Endothelial cell of umbilical vein (primary cell): Measurements from ENCODE around the gene MAGIX. TPM values are rescaled to one million over a fixed set of nuclear protein-coding genes. Genes with fewer than 3 reads are reported as not detected.

ENCODE experiments used
- BruUV-seq: library from RNA; stranded (reverse); fragments of 400-500 nt; replicated peaks from 2 replicates; lab custom pipeline; 2021; lab: Mats Ljungman, UMichigan
- CTCF ChIA-PET: fragments of 300-600, 350-600 bp; sonication (Branson Sonifier 250); formaldehyde crosslinking; loops from one replicate; lab custom pipeline; 2021; ENCODE audit warnings: antibody characterized with exemption, inconsistent platforms; lab: Charles Lee
- POLR2A ChIA-PET: fragments of 300-600, 350-600 bp; sonication (Branson Sonifier 250); formaldehyde crosslinking; loops from one replicate; lab custom pipeline; 2021; ENCODE audit warnings: antibody characterized with exemption, inconsistent platforms; lab: Charles Lee
- DNase-seq: peaks from one replicate; pipeline ENCODE4 v3.0.0-alpha.2; 2011; ENCODE audit warnings: low read depth, low spot score
- FAIRE-seq: peaks from 2 replicates; lab custom pipeline; 2011; peaks lifted over from hg19 to GRCh38; lab: Jason Lieb, UNC
- H2AFZ ChIP-seq: 2 replicates; pipeline ENCODE4 v1.6.0; 2012; ENCODE audit warnings: low read depth, low read length, control low read depth, inconsistent platforms
- H3K27ac ChIP-seq: 2 replicates; pipeline ENCODE4 v1.5.1; 2011; ENCODE audit warnings: low read depth, mild to moderate bottlenecking, control low read depth, low read length, moderate library complexity; ENCODE audit not compliant: insufficient read depth
- H3K27me3 ChIP-seq, 2 experiments: 2 replicates each; pipeline versions ENCODE4 v1.6.0 to v1.6.1; 2011; ENCODE audit warnings: low read length in 2 of 2, mixed read lengths in 1 of 2; ENCODE audit not compliant: control insufficient read depth in 2 of 2, insufficient read depth in 2 of 2
- H3K36me3 ChIP-seq, 2 experiments: 2 replicates in 1 of 2; 3 replicates in 1 of 2; pipeline ENCODE4 v1.5.1; 2011; ENCODE audit warnings: low read length in 2 of 2, mild to moderate bottlenecking in 1 of 2, moderate library complexity in 1 of 2; ENCODE audit not compliant: control insufficient read depth in 2 of 2, insufficient read depth in 2 of 2; ENCODE audit errors: extremely low read depth in 1 of 2
- H3K4me1 ChIP-seq: 3 replicates; pipeline ENCODE4 v1.5.1; 2011; ENCODE audit warnings: mild to moderate bottlenecking, low read length; ENCODE audit not compliant: control insufficient read depth, insufficient read depth; ENCODE audit errors: extremely low read depth
- H3K4me2 ChIP-seq: 2 replicates; pipeline ENCODE4 v1.6.1; 2011; ENCODE audit warnings: low read length, control low read depth, mixed read lengths; ENCODE audit not compliant: insufficient read depth
- H3K4me3 ChIP-seq, 3 experiments: fragments of 200-600 bp in 1 of 3; sonication (generic), shearing (Covaris generic) in 1 of 3; replicated peaks in 1 of 3; 2 replicates each; pipeline ENCODE4 v1.5.1; 2011 to 2016; ENCODE audit warnings: control low read depth in 3 of 3, low read length in 3 of 3, mild to moderate bottlenecking in 2 of 3, inconsistent platforms in 1 of 3, low read depth in 1 of 3, moderate library complexity in 1 of 3; ENCODE audit not compliant: insufficient read depth in 1 of 3
- H3K79me2 ChIP-seq: 2 replicates; pipeline ENCODE4 v1.6.0; 2012; ENCODE audit warnings: low read length, inconsistent platforms; ENCODE audit not compliant: control insufficient read depth, insufficient read depth
- H3K9ac ChIP-seq: replicated peaks from 2 replicates; pipeline ENCODE3; 2011; ENCODE audit warnings: low read length, control low read depth; ENCODE audit not compliant: insufficient read depth; ENCODE audit errors: extremely low read depth
- H3K9me1 ChIP-seq: replicated peaks from 3 replicates; pipeline ENCODE4 v1.6.0; 2011; ENCODE audit warnings: mild to moderate bottlenecking, low read length; ENCODE audit not compliant: control insufficient read depth, insufficient read depth; ENCODE audit errors: extremely low read depth
- H3K9me3 ChIP-seq: replicated peaks from 2 replicates; pipeline ENCODE4 v1.5.1; 2012; ENCODE audit warnings: low read length, inconsistent platforms; ENCODE audit not compliant: control insufficient read depth, insufficient read depth
- H4K20me1 ChIP-seq: replicated peaks from 2 replicates; pipeline ENCODE3; 2011; ENCODE audit warnings: mild to moderate bottlenecking, low read length; ENCODE audit not compliant: control insufficient read depth, insufficient read depth; ENCODE audit errors: extremely low read depth
- EZH2 ChIP-seq: IDR thresholded peaks from 2 replicates; pipeline ENCODE4 v1.6.1; 2012; ENCODE audit warnings: borderline replicate concordance, low read depth, mild to moderate bottlenecking, moderate library complexity, low read length, inconsistent platforms; ENCODE audit not compliant: severe bottlenecking
- FOS ChIP-seq: IDR thresholded peaks from 2 replicates; pipeline ENCODE4 v1.6.1; 2011; ENCODE audit warnings: mild to moderate bottlenecking, low read length, moderate library complexity, borderline replicate concordance; ENCODE audit not compliant: insufficient read depth
- GATA2 ChIP-seq: IDR thresholded peaks from 2 replicates; pipeline ENCODE4 v1.7.0; 2011; ENCODE audit warnings: low read depth, mild to moderate bottlenecking, moderate library complexity, mixed read lengths, low read length; ENCODE audit not compliant: insufficient read length, insufficient read depth
- JUN ChIP-seq: IDR thresholded peaks from 2 replicates; pipeline ENCODE4 v1.6.1; 2011; ENCODE audit warnings: borderline replicate concordance, low read depth; ENCODE audit not compliant: insufficient read length, insufficient read depth
- MYC ChIP-seq: IDR thresholded peaks from one replicate; pipeline ENCODE4 v1.6.1; 2011; ENCODE audit warnings: mild to moderate bottlenecking, low read depth, low read length
- POLR2A ChIP-seq: IDR thresholded peaks from 2 replicates; pipeline ENCODE4 v1.6.1; 2012; ENCODE audit warnings: low read depth, mild to moderate bottlenecking, control low read depth, low read length
- POLR2AphosphoS5 ChIP-seq: IDR thresholded peaks from 2 replicates; pipeline ENCODE4 v1.6.1; 2012; ENCODE audit warnings: low read depth, mild to moderate bottlenecking, control low read depth, low read length, moderate library complexity; ENCODE audit not compliant: insufficient read depth
- dilution Hi-C: fragments of 300-500 bp; cut with MboI; formaldehyde crosslinking; loops from one replicate; pipeline ENCODE4 v1.15.0; 2019; ENCODE audit warnings: low sequenced_read_pairs; ENCODE audit not compliant: extremely low pct_ligation_motif_present
- intact Hi-C: fragments of 100-400 bp; cut with micrococcal nuclease; formaldehyde crosslinking; loops from one replicate; pipeline ENCODE4 v1.10.0; 2022
- polyA plus RNA-seq, 4 experiments: library from polyadenylated mRNA; depleted of rRNA in 3 of 4; stranded (reverse) in 3 of 4; unstranded in 1 of 4; fragments of >200 nt; gene quantifications; 2 replicates each; pipeline versions ENCODE4 v1.2.1 to v1.2.3, GENCODE V29; 2011 to 2012; ENCODE audit warnings: missing spikeins in 1 of 4
- total RNA-seq: library from RNA; stranded (reverse); gene quantifications from 2 replicates; pipeline ENCODE4 v1.2.3, GENCODE V29; 2021
- TF ChIP-seq, protein P1 (sequence below): IDR thresholded peaks from 2 replicates; pipeline ENCODE4 v1.6.1; 2011; ENCODE audit not compliant: insufficient read depth, insufficient read length
- TF ChIP-seq, protein P2 (sequence below), 2 donors: IDR thresholded peaks; 1 replicate in 1 of 2; 2 replicates in 1 of 2; pipeline ENCODE4 v1.5.1; 2011; ENCODE audit warnings: low read length in 2 of 2, mild to moderate bottlenecking in 2 of 2, moderate library complexity in 2 of 2, control low read depth in 1 of 2, inconsistent platforms in 1 of 2, low read depth in 1 of 2; ENCODE audit not compliant: insufficient read depth in 1 of 2; ENCODE audit errors: extremely low read depth in 1 of 2

Gene MAGIX
- total and polyA plus RNA-seq, 2 donors (not counting 3 experiments of a cell fraction or from before 2014, with no cell fraction given): 0.77 to 0.88 TPM

DNA sequence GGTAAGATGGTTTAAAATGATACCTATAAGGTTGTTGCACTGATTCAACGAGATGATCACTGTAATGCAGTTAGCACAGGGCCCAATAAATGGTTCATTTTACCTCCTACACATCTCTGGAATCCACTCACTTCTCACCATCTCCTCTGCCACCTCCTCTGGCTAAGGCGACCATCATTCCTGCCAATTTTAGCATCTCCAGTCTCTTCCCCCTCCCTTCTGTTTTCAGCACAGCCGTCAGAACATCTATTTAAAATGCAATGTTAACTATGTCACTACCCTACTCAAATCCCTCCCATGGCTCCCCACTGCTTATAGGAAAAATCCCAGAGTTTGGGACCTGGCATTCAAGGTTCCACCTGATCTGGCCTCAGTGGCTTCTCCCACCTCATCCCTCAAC lies 41.0 kb downstream of the MAGIX start:
- no peak for FAIRE-seq
- H3K27me3 ChIP-seq: peaks cover 0 to 2% of the 10 kb centered on the region in 2 experiments
- no TSS peak for BruUV-seq
- no peaks in the 10 kb centered on the region for H3K36me3 ChIP-seq
- H2AFZ ChIP-seq: no peak overlapping the region
- no peak overlapping the region for H3K27ac ChIP-seq
- no peak for DNase-seq
- POLR2A ChIA-PET: no interaction called here
- H3K4me3 ChIP-seq: no peak overlapping the region
- H3K4me2 ChIP-seq: no peak overlapping the region
- TF ChIP-seq, protein P1, sequence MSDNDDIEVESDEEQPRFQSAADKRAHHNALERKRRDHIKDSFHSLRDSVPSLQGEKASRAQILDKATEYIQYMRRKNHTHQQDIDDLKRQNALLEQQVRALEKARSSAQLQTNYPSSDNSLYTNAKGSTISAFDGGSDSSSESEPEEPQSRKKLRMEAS: no peak
- no peak for TF ChIP-seq POLR2AphosphoS5
- dilution Hi-C loops (no loop called here), intact Hi-C loops (loop anchor here (5.0 kb wide), 1 partner anchor 719 kb away; the partner anchor contains the start of gene CLCN5)
- H3K79me2 ChIP-seq: no peaks in the 10 kb centered on the region
- no peak overlapping the region for H3K9ac ChIP-seq
- peaks cover 3% of the 10 kb centered on the region for H3K4me1 ChIP-seq
- H3K9me1 ChIP-seq: no peaks in the 10 kb centered on the region
- no peaks in the 10 kb centered on the region for H4K20me1 ChIP-seq
- no peaks in the 10 kb centered on the region for H3K9me3 ChIP-seq
- CTCF ChIA-PET: no interaction called here

DNA sequence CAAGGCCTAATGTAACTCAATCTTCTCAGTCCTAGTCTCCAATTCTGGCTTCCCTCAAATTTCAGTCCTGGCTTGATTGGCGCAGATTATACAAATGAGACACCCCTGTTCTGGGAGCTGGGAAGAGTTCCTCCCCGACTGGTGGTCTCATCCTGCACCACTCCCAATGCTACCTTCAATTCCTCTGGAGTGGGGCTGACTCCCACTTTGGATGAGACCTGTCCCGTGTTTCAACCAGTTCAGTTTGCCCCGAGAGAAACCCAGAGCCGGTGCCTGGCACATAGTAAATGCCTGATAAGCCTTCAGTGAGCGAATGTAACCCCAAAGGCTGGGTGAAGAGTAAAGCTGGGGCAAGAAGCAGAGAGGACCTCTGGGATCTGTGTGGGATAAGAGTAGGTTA lies 41.5 kb downstream of the MAGIX start:
- no peaks in the 10 kb centered on the region for H3K36me3 ChIP-seq
- dilution Hi-C loops (no loop called here), intact Hi-C loops (loop anchor here (5.0 kb wide), 1 partner anchor 718 kb away; the partner anchor contains the start of gene CLCN5)
- no peak for FAIRE-seq
- peaks cover 0 to 2% of the 10 kb centered on the region in 2 experiments for H3K27me3 ChIP-seq
- DNase-seq: no peak
- H3K27ac ChIP-seq: no peak overlapping the region
- H4K20me1 ChIP-seq: no peaks in the 10 kb centered on the region
- no peak overlapping the region for H3K9ac ChIP-seq
- no peaks in the 10 kb centered on the region for H3K9me1 ChIP-seq
- no TSS peak for BruUV-seq
- CTCF ChIA-PET: no interaction called here
- no peaks in the 10 kb centered on the region for H3K79me2 ChIP-seq
- POLR2A ChIA-PET: no interaction called here
- H3K4me3 ChIP-seq: no peak overlapping the region
- peaks cover 3% of the 10 kb centered on the region for H3K4me1 ChIP-seq
- no peak overlapping the region for H2AFZ ChIP-seq
- no peaks in the 10 kb centered on the region for H3K9me3 ChIP-seq
- TF ChIP-seq, protein P2, sequence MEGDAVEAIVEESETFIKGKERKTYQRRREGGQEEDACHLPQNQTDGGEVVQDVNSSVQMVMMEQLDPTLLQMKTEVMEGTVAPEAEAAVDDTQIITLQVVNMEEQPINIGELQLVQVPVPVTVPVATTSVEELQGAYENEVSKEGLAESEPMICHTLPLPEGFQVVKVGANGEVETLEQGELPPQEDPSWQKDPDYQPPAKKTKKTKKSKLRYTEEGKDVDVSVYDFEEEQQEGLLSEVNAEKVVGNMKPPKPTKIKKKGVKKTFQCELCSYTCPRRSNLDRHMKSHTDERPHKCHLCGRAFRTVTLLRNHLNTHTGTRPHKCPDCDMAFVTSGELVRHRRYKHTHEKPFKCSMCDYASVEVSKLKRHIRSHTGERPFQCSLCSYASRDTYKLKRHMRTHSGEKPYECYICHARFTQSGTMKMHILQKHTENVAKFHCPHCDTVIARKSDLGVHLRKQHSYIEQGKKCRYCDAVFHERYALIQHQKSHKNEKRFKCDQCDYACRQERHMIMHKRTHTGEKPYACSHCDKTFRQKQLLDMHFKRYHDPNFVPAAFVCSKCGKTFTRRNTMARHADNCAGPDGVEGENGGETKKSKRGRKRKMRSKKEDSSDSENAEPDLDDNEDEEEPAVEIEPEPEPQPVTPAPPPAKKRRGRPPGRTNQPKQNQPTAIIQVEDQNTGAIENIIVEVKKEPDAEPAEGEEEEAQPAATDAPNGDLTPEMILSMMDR (IDR thresholded peaks at IDR 0.05; ENCODE audit: extremely low read depth in 1 of 2, insufficient read depth in 1 of 2, low read depth in 1 of 2, low read length in 2 of 2): no peak
- no peak for TF ChIP-seq POLR2AphosphoS5
- TF ChIP-seq EZH2: no peak
- no peak for TF ChIP-seq POLR2A
- no peak for TF ChIP-seq MYC
- no peak for TF ChIP-seq FOS
- TF ChIP-seq GATA2: no peak
- TF ChIP-seq JUN: no peak
- TF ChIP-seq, protein P1: no peak
- no peak overlapping the region for H3K4me2 ChIP-seq
